ENCODE data around the gene NSG1. TPM values are rescaled to one million over a fixed set of nuclear protein-coding genes. Genes with fewer than 3 reads are reported as not detected.

NSG1 gene
- total RNA-seq, 1 experiment from 2014 or later, result not detected

- no TSS peak for BruUV-seq (replicated peaks)
Measured at GRCh38 chr4:4392501-4393183, 5.7 kb downstream of the NSG1 start.

DNA sequence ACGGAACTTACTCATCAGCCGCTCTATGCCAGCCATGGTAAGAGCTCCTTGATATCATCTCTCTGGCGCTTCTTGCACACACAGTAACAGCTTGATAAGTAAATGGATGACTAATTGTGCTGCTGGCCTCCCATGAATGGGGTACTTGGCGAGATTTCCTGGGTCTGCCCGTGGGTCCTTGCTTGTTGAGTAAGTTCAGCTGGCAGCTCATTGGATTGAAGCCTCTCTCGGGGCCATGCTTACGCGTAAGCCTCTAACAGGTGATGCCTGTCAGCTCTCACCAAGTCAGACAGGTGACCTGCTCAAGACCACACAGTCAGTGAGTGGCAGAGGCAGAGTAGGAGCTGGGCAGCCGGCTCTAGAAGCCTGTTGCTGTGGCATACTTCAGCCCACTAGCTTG, 7.7 kb downstream of the NSG1 start:
- Mint-ChIP-seq H3K9me3 (ENCODE audit: low read depth, unreplicated experiment) (no peaks in the 10 kb centered on the region), H3K4me3 (ENCODE audit: low read depth, unreplicated experiment) (no peak overlapping the region), H3K27ac (ENCODE audit: unreplicated experiment) (no peak overlapping the region), H3K4me1 (ENCODE audit: low read depth, unreplicated experiment) (no peaks in the 10 kb centered on the region), H3K27me3 (ENCODE audit: unreplicated experiment) (peaks cover 53% of the 10 kb centered on the region), H3K36me3 (ENCODE audit: insufficient read depth, unreplicated experiment) (no peaks in the 10 kb centered on the region)
- intact Hi-C loops (cut with micrococcal nuclease; ENCODE audit: unreplicated experiment), result no loop called here
- DNase-seq, result no peak
- TF ChIP-seq CTCF (IDR thresholded peaks at IDR 0.05; ENCODE audit: unreplicated experiment), result no peak
- CTCF ChIA-PET, result no interaction called here
- no TSS peak for BruUV-seq (replicated peaks)

More at GRCh38 chr4:4392501-4393183, 5.7 kb downstream of the NSG1 start:
- CTCF ChIA-PET, result no interaction called here
- Mint-ChIP-seq H3K4me3 (ENCODE audit: low read depth, unreplicated experiment) (no peak overlapping the region), H3K27ac (ENCODE audit: unreplicated experiment) (no peak overlapping the region), H3K4me1 (ENCODE audit: low read depth, unreplicated experiment) (no peaks in the 10 kb centered on the region), H3K9me3 (ENCODE audit: low read depth, unreplicated experiment) (no peaks in the 10 kb centered on the region), H3K27me3 (ENCODE audit: unreplicated experiment) (peaks cover 73% of the 10 kb centered on the region), H3K36me3 (ENCODE audit: insufficient read depth, unreplicated experiment) (no peaks in the 10 kb centered on the region)
- no peak for DNase-seq
- no peak for TF ChIP-seq CTCF (IDR thresholded peaks at IDR 0.05; ENCODE audit: unreplicated experiment)
- intact Hi-C loops (cut with micrococcal nuclease; ENCODE audit: unreplicated experiment), result no loop called here

DNA sequence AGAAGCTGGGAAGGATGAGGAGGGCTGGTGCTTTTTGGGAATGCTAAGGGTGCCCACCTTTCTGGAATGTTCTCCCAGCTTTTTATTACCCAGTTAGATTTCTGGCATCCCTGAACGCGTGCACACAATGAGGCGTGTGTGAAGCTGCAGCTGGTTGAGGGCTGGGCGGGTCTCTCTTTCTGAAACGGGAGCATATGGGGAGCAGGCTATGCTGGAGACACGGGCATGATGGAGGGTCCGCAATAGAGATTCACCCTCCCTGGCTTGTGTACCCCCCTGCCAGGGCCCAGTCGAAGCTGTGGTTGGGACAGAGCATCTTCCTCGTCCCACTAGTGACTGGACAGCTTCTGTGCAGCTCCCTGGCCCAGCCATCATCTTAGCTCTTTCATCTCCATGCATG, 8.5 kb downstream of the NSG1 start:
- no peaks in the 10 kb centered on the region for H3K4me1 Mint-ChIP-seq (ENCODE audit: low read depth, unreplicated experiment)
- H3K36me3 Mint-ChIP-seq (ENCODE audit: insufficient read depth, unreplicated experiment), result no peaks in the 10 kb centered on the region
- BruUV-seq (replicated peaks), result no TSS peak
- no peak for TF ChIP-seq CTCF (IDR thresholded peaks at IDR 0.05; ENCODE audit: unreplicated experiment)
- intact Hi-C loops (cut with micrococcal nuclease; ENCODE audit: unreplicated experiment), result no loop called here
- CTCF ChIA-PET, result no interaction called here
- H3K27me3 Mint-ChIP-seq (ENCODE audit: unreplicated experiment), result peaks cover 47% of the 10 kb centered on the region
- no peak for DNase-seq
- H3K4me3 Mint-ChIP-seq (ENCODE audit: low read depth, unreplicated experiment), result no peak overlapping the region
- H3K9me3 Mint-ChIP-seq (ENCODE audit: low read depth, unreplicated experiment), result no peaks in the 10 kb centered on the region
- no peak overlapping the region for H3K27ac Mint-ChIP-seq (ENCODE audit: unreplicated experiment)

DNA sequence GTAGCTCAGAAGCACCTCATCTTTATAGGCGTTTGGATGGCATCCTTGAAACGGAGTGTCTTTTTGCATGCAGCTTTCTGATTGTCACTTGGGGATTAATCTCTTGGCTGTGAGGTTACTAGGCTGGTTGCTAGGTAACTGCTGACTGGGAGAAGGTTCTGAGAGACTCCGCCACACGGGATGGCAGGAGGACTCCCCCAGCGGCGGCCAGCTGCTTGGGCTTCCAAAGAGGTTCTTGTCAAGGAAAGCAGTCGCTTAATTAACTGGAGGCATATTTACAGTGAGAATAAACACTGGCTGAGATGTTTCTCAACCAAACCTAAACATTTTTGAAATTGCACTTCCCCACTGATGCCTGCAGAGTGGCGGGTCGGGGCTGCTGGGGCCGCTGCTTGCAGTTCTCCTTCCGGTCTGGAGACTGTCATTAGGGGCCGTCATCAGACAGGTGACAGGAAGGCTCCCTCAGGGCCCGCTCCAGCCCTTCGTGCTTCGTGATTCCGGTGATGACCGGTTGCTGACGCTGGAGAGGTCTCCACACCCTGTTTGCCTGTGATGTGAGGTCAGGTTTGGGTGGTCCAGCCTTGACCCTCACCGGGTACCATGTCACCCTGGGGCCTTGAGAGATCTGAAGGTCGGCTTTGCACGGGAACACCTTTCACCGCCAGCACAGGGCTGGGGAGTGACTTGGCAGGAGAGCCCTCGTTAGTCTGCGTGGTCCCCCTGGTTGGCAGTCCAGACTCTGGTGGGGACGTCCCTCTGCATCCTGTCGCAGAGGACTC, 9.1 kb downstream of the NSG1 start:
- no peak for DNase-seq
- Mint-ChIP-seq H3K4me3 (ENCODE audit: low read depth, unreplicated experiment) (no peak overlapping the region), H3K9me3 (ENCODE audit: low read depth, unreplicated experiment) (no peaks in the 10 kb centered on the region), H3K4me1 (ENCODE audit: low read depth, unreplicated experiment) (no peaks in the 10 kb centered on the region), H3K27me3 (ENCODE audit: unreplicated experiment) (peaks cover 47% of the 10 kb centered on the region), H3K27ac (ENCODE audit: unreplicated experiment) (no peak overlapping the region), H3K36me3 (ENCODE audit: insufficient read depth, unreplicated experiment) (no peaks in the 10 kb centered on the region)
- CTCF ChIA-PET, result no interaction called here
- intact Hi-C loops (cut with micrococcal nuclease; ENCODE audit: unreplicated experiment), result no loop called here
- no TSS peak for BruUV-seq (replicated peaks)
- no peak for TF ChIP-seq CTCF (IDR thresholded peaks at IDR 0.05; ENCODE audit: unreplicated experiment)
